Activated CD4-positive, alpha-beta T cell treated with anti-CD3 and anti-CD28 coated beads for 36 hours (primary cell): Measurements from ENCODE around the gene APEX1. TPM values are rescaled to one million over a fixed set of nuclear protein-coding genes. Genes with fewer than 3 reads are reported as not detected.
A peak's percentile ranks its signal among the peaks of the same experiment; 100 is the strongest.
"Not testable (repeated sequence)": the region's sequence is repeated elsewhere in the genome, so short reads cannot be mapped to it uniquely, and the experiment has no call there.

Experiments used
- ATAC-seq: fragments of 200-7000 bp; cut with Tn5 transposase; one replicate; pipeline ENCODE4 v1.10.0; 2021; ENCODE audit warnings: mild to moderate bottlenecking, moderate library complexity
- CTCF ChIA-PET: fragments of 350-600 bp; sonication (Branson Sonifier 250); formaldehyde crosslinking; loops from one replicate; lab custom pipeline; 2021; ENCODE audit warnings: antibody characterized with exemption; lab: Charles Lee
- POLR2A ChIA-PET: fragments of 350-600 bp; sonication (Branson Sonifier 250); formaldehyde crosslinking; loops from one replicate; lab custom pipeline; 2021; ENCODE audit warnings: antibody characterized with exemption, inconsistent platforms; lab: Charles Lee
- DNase-seq: peaks from one replicate; pipeline ENCODE4 v3.0.0-alpha.2; 2020
- H3K27ac Mint-ChIP-seq: one replicate; pipeline ENCODE4 v1.8.0; 2021; ENCODE audit warnings: mixed read lengths
- H3K27me3 Mint-ChIP-seq: one replicate; pipeline ENCODE4 v1.8.0; 2021; ENCODE audit warnings: mixed read lengths
- H3K36me3 Mint-ChIP-seq: one replicate; pipeline ENCODE4 v1.8.0; 2021; ENCODE audit warnings: low read depth, mixed read lengths
- H3K4me1 Mint-ChIP-seq: one replicate; pipeline ENCODE4 v1.8.0; 2021; ENCODE audit warnings: mixed read lengths
- H3K4me3 Mint-ChIP-seq: one replicate; pipeline ENCODE4 v1.8.0; 2021; ENCODE audit warnings: mild to moderate bottlenecking, moderate library complexity, mixed read lengths
- H3K9me3 Mint-ChIP-seq: one replicate; pipeline ENCODE4 v1.8.0; 2021; ENCODE audit warnings: low read depth, mixed read lengths
- intact Hi-C, 2 experiments: fragments of 100-400 bp; cut with DNase I in 1 of 2; cut with micrococcal nuclease in 1 of 2; formaldehyde crosslinking; loops; one replicate each; pipeline versions ENCODE4 v1.14.2 to v1.15.1; 2022 to 2024; cut with DNase I, micrococcal nuclease
- total RNA-seq, 2 experiments: library from RNA; stranded (reverse); gene quantifications; one replicate each; pipeline ENCODE4 v1.2.3, GENCODE V29; 2021

The APEX1 gene
- total RNA-seq, 2 experiments from 2014 or later = 216 to 257 TPM

DNA sequence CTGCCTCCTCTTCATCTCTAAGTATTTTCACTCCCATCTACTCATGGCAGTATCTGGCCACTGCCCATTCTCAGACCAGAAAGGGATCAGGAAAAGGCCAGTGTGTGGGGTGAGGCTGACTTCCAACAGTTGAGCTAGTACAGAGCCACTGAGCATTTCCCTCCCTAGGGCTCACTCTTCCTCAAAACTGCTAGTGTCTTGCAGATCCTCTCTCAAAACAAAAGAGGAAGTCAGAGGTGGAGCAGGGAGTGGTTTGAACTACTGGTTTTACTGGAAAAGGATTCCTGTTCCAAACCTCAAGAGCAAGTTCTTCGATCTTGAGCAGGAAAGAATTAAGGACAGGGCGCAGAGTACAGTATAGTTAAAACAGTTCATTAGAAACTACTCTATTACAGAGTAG, 38.6 kb downstream of the APEX1 start:
- Mint-ChIP-seq H3K4me1 (peaks cover 61% of the 10 kb centered on the region), H3K9me3 (no peaks in the 10 kb centered on the region), H3K27ac (peak overlapping the region; percentile 38), H3K27me3 (no peaks in the 10 kb centered on the region), H3K4me3 (no peak overlapping the region), H3K36me3 (no peaks in the 10 kb centered on the region)
- POLR2A ChIA-PET = no interaction called here
- intact Hi-C loops = loop anchor here (5.0 kb wide), 2 partner anchors 91 to 189 kb away; partner anchors contain the start of gene RNASE4 (in 1 of the 2)
- CTCF ChIA-PET = interaction anchor here (0.9 kb wide), 3 partner anchors 12 to 115 kb away, joined by 3 read pairs; no protein-coding TSS in a partner anchor
- DNase-seq (no peak), ATAC-seq (no peak)

DNA sequence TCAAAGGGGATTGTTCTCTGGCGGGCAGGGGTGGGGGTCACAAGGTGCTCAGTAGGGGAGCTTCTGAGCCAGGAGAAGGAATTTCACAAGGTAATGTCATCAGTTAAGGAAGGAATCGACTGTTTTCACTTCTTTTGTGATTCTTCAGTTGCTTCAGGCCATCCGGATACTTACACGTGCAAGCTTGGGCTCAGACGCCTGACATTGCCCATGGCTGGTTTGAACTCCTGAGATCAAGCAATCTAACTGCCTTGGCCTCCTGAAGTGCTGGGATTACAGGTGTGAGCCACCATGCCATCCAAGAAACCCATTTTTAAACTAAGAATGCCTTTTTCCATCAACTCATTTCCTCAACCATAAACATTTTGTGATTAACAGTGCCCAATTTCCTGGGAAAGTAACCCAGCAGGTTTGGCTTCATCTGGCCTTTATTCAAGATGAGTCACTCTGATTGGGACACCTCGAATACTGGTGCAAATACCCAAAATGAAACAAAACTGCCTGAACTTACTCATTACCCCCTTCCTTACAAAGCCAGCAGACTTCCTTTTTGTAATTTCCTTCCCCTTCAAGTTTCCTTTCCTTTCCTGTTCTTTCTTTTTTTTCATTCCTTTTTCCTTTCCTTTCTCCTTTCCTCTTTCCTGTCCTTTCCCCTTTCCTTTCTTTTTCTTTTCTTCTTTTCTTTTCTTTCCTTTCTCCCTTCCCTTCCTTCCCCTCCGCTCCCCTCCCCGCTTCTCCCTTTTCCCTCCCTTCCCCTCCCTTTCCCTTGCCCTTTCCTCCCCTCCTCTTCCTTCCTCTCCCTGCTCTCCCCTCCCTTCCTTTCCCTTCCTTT, 40.1 kb downstream of the APEX1 start:
- no peaks in the 10 kb centered on the region for H3K27me3 Mint-ChIP-seq
- H3K4me1 Mint-ChIP-seq = peaks cover 55% of the 10 kb centered on the region
- intact Hi-C loops = loop anchor here (5.0 kb wide), 2 partner anchors 93 to 187 kb away; partner anchors contain the start of gene RNASE4 (in 1 of the 2)
- peak overlapping the region; percentile 64 for H3K27ac Mint-ChIP-seq
- ChIA-PET CTCF (interaction anchor here (1.3 kb wide), 1 partner anchor 8 kb away, joined by 4 read pairs; no protein-coding TSS in a partner anchor), POLR2A (no interaction called here)
- H3K36me3 Mint-ChIP-seq = no peaks in the 10 kb centered on the region
- DNase-seq (no peak), ATAC-seq (peak; percentile 73)
- no peak overlapping the region for H3K4me3 Mint-ChIP-seq
- no peaks in the 10 kb centered on the region for H3K9me3 Mint-ChIP-seq

DNA sequence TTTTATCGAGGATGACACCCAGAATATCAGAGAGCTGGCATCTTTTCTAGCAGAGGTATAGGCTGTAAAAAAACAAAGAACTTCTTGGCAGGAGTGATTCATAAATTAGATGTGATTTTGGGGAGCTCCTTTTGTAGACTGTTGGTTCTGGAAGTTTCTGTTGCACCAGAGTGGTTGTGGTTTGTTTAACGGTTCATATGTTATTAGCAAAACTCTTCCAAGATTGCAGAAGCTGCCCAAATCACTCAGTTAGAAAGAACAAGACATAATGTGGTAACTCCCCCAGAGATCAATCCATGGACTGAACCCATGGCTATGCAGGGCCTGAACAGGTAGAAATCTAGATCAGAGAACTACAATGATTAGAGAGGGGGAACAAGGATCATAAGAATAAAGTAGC, 43.6 kb downstream of the APEX1 start:
- Mint-ChIP-seq H3K27ac (peak overlapping the region; percentile 18), H3K4me3 (no peak overlapping the region), H3K4me1 (peaks cover 30% of the 10 kb centered on the region), H3K9me3 (no peaks in the 10 kb centered on the region), H3K27me3 (no peaks in the 10 kb centered on the region), H3K36me3 (no peaks in the 10 kb centered on the region)
- intact Hi-C loops = no loop called here
- no peak for ATAC-seq
- ChIA-PET POLR2A (no interaction called here), CTCF (interaction anchor here (0.9 kb wide), 1 partner anchor 25 kb away, joined by 3 read pairs; no protein-coding TSS in a partner anchor)
- no peak for DNase-seq

DNA sequence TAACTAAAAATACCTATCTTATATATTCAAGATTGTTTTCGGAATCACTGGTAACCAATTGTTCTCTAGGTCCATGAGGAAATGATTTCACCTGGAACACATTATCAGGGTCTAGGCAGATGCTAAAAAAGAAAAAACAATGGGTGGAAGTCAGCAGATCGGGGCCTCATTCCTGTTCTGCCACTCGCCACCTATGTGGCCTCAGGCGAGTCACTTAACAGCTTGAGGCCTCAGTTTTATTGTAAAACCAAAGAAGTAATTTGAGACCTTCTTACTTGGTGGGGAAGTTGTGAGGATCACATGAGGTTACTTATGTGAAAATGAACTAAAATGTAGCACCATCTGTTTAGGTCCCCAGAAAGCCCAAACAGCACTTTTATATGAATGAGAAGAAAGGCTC, 44.1 kb downstream of the APEX1 start:
- peaks cover 30% of the 10 kb centered on the region for H3K4me1 Mint-ChIP-seq
- ChIA-PET POLR2A (interaction anchor here (0.6 kb wide), 1 partner anchor 14 kb away, joined by 6 read pairs; no protein-coding TSS in a partner anchor), CTCF (no interaction called here)
- H3K4me3 Mint-ChIP-seq = no peak overlapping the region
- intact Hi-C loops = no loop called here
- no peaks in the 10 kb centered on the region for H3K36me3 Mint-ChIP-seq
- no peaks in the 10 kb centered on the region for H3K9me3 Mint-ChIP-seq
- H3K27me3 Mint-ChIP-seq = no peaks in the 10 kb centered on the region
- H3K27ac Mint-ChIP-seq = no peak overlapping the region
- peak; percentile 53 for ATAC-seq
- peak; percentile 22 for DNase-seq

DNA sequence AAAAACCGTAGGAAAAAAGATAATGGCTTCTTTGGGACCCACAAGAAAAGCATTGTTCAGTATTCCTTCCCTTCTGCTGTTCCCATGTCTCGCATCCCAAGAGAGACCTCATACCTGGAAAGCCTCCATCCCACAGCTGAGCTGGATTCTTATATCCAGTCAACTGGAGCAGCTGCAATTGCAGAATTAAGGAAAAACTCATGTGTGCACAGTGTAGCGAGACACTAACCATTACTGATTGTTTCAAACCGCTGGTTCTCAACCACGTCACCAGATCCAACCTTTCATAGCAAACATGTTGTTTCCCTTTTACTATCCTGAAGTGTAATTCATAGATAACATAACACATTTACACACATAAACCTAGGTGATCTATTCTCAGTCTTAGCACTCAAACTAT, 44.9 kb downstream of the APEX1 start:
- CTCF ChIA-PET = interaction anchor here (0.6 to 1.0 kb wide), 2 partner anchors 25 to 399 kb away, joined by 3 to 4 read pairs; no protein-coding TSS in a partner anchor
- intact Hi-C loops = no loop called here
- Mint-ChIP-seq H3K27me3 (no peaks in the 10 kb centered on the region), H3K36me3 (no peaks in the 10 kb centered on the region), H3K4me1 (peaks cover 27% of the 10 kb centered on the region), H3K4me3 (no peak overlapping the region), H3K9me3 (no peaks in the 10 kb centered on the region), H3K27ac (no peak overlapping the region)
- POLR2A ChIA-PET = interaction anchor here (0.6 kb wide), 1 partner anchor 18 kb away, joined by 3 read pairs; no protein-coding TSS in a partner anchor
- ATAC-seq (no peak), DNase-seq (no peak)

GRCh38 chr14:20501346-20501745, 46.3 kb downstream of the APEX1 start:
- peaks cover 13% of the 10 kb centered on the region for H3K4me1 Mint-ChIP-seq
- CTCF ChIA-PET = no interaction called here
- intact Hi-C loops = no loop called here
- no peak overlapping the region for H3K27ac Mint-ChIP-seq
- no peaks in the 10 kb centered on the region for H3K9me3 Mint-ChIP-seq
- no peak overlapping the region for H3K4me3 Mint-ChIP-seq
- ATAC-seq (no peak), DNase-seq (no peak)
- H3K36me3 Mint-ChIP-seq = no peaks in the 10 kb centered on the region
- H3K27me3 Mint-ChIP-seq = no peaks in the 10 kb centered on the region
- POLR2A ChIA-PET = no interaction called here

DNA sequence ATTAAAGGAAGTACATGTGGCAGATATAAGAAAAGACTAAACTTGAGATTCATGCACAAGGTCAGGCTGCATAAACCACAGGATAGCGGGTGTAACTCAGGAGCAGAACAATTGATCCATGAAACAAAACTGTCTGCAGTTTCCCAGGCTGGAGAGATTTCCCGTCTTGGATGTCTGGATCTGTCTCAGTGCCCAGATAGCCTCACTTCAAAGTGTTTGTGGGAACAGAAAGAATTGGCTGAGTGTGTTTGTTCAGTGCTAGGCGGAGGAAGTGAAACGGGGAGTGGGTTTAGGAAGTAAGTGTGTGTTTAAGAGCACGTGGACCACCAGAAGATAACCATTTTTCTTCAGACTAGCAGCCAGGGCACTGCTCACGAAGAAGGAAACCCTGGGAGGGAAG, 48.9 kb downstream of the APEX1 start:
- intact Hi-C loops = no loop called here
- DNase-seq (no peak), ATAC-seq (no peak)
- no peak overlapping the region for H3K27ac Mint-ChIP-seq
- CTCF ChIA-PET = no interaction called here
- no peaks in the 10 kb centered on the region for H3K36me3 Mint-ChIP-seq
- POLR2A ChIA-PET = no interaction called here
- no peaks in the 10 kb centered on the region for H3K27me3 Mint-ChIP-seq
- no peak overlapping the region for H3K4me3 Mint-ChIP-seq
- no peaks in the 10 kb centered on the region for H3K9me3 Mint-ChIP-seq
- H3K4me1 Mint-ChIP-seq = peaks cover 10% of the 10 kb centered on the region

- H3K4me3 Mint-ChIP-seq, H3K4me1 Mint-ChIP-seq, H3K27me3 Mint-ChIP-seq, ATAC-seq, DNase-seq, H3K9me3 Mint-ChIP-seq, H3K27ac Mint-ChIP-seq, POLR2A ChIA-PET, H3K36me3 Mint-ChIP-seq, intact Hi-C loops, CTCF ChIA-PET: not testable (repeated sequence)
Measured at GRCh38 chr14:20506276-20506675, 51.2 kb downstream of the APEX1 start.

- H3K27me3 Mint-ChIP-seq, intact Hi-C loops, H3K4me1 Mint-ChIP-seq, H3K27ac Mint-ChIP-seq, H3K9me3 Mint-ChIP-seq, POLR2A ChIA-PET, H3K36me3 Mint-ChIP-seq, ATAC-seq, H3K4me3 Mint-ChIP-seq, CTCF ChIA-PET, DNase-seq: not testable (repeated sequence)
Measured at GRCh38 chr14:20506752-20507151, 51.7 kb downstream of the APEX1 start.

Other genes with a start within 250 kb of the APEX1 start
- gene OR11H6, start 231.5 kb upstream of the APEX1 start, total RNA-seq = not detected
- not detected for gene OR11H7, start 226.2 kb upstream of the APEX1 start, total RNA-seq
- gene OR11H4, start 215.9 kb upstream of the APEX1 start, total RNA-seq = not detected
- 10 to 100 TPM; 21.6 to 23.5 TPM for gene TTC5, start 149.3 kb upstream of the APEX1 start, total RNA-seq
- 10 to 100 TPM; 57.4 to 67.0 TPM for gene CCNB1IP1, start 121.9 kb upstream of the APEX1 start, total RNA-seq
- gene PARP2, start 111.6 kb upstream of the APEX1 start, total RNA-seq = 10 to 100 TPM; 39.4 to 41.8 TPM
- gene TEP1, start 41.7 kb upstream of the APEX1 start, total RNA-seq = 10 to 100 TPM; 29.2 to 40.1 TPM
- gene KLHL33, start 19.1 kb upstream of the APEX1 start, total RNA-seq = under 1 TPM; 0.05 to 0.09 TPM
- 10 to 100 TPM; 46.2 to 47.5 TPM for gene OSGEP, start 414 bp upstream of the APEX1 start, total RNA-seq
- 10 to 100 TPM; 24.2 to 24.7 TPM for gene PIP4P1, start 6.2 kb downstream of the APEX1 start, total RNA-seq
- gene PNP, start 14.2 kb downstream of the APEX1 start, total RNA-seq = 100 to 1,000 TPM; 160 to 164 TPM
- under 1 TPM; 0.16 to 0.56 TPM for gene RNASE10, start 50.3 kb downstream of the APEX1 start, total RNA-seq
- gene RNASE9, start 105.8 kb downstream of the APEX1 start, total RNA-seq = not detected
- gene RNASE11, start 132.8 kb downstream of the APEX1 start, total RNA-seq = not detected
- gene RNASE12, start 136.2 kb downstream of the APEX1 start, total RNA-seq = not detected
- not detected for gene OR6S1, start 186.5 kb downstream of the APEX1 start, total RNA-seq
- gene RNASE4, start 229.3 kb downstream of the APEX1 start, total RNA-seq = under 1 TPM; 0.37 to 0.50 TPM
- gene ANG, start 233.5 kb downstream of the APEX1 start, total RNA-seq = 1 to 10 TPM in 1 of 2 experiments, under 1 TPM in 1; 0.83 to 1.8 TPM